ENCODE data around the gene EVC2.
"Not testable (repeated sequence)": the region's sequence is repeated elsewhere in the genome, so short reads cannot be mapped to it uniquely, and the experiment has no call there.

Gene EVC2

DNA sequence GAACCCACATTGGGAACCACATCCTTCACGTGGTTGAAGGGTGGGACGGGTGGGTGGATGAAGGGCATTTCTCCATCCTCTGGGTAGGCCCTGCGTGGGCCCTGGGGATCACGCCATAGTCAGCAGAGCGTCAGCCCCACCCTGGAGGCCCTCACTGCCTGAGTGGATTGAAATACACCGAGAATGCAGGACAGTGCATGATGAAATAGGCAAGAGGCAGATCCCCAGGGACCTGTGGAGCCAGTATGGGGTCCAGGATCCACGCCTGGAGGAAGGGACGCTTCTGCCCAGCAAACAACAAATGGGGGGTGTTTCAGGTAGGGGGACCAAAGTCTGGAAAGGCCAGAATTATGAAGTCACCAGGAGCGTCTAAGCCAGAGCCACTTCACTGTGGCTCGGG, 22.1 kb upstream of the EVC2 start:
- H3K27ac ChIP-seq (replicated peaks) = no peak overlapping the region
- no peak for TF ChIP-seq POLR2AphosphoS5 (IDR thresholded peaks at IDR 0.05; ENCODE audit: low read depth)
- TF ChIP-seq GABPA (IDR thresholded peaks at IDR 0.05; ENCODE audit: low read depth) = no peak
- no peak for TF ChIP-seq REST (IDR thresholded peaks at IDR 0.05; ENCODE audit: insufficient replicate concordance, low read depth)
- no peak for TF ChIP-seq SPI1 (IDR thresholded peaks at IDR 0.05; ENCODE audit: borderline replicate concordance, low read depth)
- TF ChIP-seq, protein P1, sequence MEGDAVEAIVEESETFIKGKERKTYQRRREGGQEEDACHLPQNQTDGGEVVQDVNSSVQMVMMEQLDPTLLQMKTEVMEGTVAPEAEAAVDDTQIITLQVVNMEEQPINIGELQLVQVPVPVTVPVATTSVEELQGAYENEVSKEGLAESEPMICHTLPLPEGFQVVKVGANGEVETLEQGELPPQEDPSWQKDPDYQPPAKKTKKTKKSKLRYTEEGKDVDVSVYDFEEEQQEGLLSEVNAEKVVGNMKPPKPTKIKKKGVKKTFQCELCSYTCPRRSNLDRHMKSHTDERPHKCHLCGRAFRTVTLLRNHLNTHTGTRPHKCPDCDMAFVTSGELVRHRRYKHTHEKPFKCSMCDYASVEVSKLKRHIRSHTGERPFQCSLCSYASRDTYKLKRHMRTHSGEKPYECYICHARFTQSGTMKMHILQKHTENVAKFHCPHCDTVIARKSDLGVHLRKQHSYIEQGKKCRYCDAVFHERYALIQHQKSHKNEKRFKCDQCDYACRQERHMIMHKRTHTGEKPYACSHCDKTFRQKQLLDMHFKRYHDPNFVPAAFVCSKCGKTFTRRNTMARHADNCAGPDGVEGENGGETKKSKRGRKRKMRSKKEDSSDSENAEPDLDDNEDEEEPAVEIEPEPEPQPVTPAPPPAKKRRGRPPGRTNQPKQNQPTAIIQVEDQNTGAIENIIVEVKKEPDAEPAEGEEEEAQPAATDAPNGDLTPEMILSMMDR (IDR thresholded peaks at IDR 0.05; ENCODE audit: insufficient read depth, low read length) = no peak
- no peak for DNase-seq (ENCODE audit: low read depth in 1 of 2, low spot score in 1 of 2)
- no peaks in the 10 kb centered on the region for H3K27me3 ChIP-seq (ENCODE audit: insufficient read depth, poor library complexity, severe bottlenecking)
- no peak overlapping the region for H3K4me3 ChIP-seq (replicated peaks; ENCODE audit: insufficient read depth, low read length)

- DNase-seq (ENCODE audit: low read depth in 1 of 2, low spot score in 1 of 2); H3K4me3 ChIP-seq (replicated peaks; ENCODE audit: insufficient read depth, low read length); H3K27me3 ChIP-seq (ENCODE audit: insufficient read depth, poor library complexity, severe bottlenecking); H3K27ac ChIP-seq (replicated peaks): not testable (repeated sequence)
These were observed 20.1 kb upstream of the EVC2 start for GRCh38 chr4:5728412-5728811.

DNA sequence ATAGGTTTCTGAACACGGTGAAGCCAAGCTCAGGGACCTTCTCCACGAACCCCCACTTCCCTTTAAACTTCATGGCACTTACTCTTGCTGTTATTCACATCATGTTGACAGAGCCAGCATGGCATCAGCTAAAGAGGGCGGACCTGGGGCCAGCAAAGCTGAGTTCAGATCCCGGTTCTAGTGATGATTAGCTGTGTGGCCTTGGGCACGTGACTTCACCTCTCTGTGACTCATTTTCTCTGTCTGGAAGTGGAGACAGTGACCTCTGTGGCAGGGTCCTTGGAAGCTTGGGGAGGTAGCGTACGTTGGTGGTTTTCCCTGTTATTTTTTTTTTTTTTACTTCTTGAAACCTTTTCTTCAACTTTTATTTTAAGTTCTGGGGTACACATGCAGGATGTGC, 16.0 kb upstream of the EVC2 start:
- H3K27ac ChIP-seq (replicated peaks) = no peak overlapping the region
- no peak for DNase-seq (ENCODE audit: low read depth in 1 of 2, low spot score in 1 of 2)
- no peak for TF ChIP-seq REST (IDR thresholded peaks at IDR 0.05; ENCODE audit: insufficient replicate concordance, low read depth)
- no peak for TF ChIP-seq GABPA (IDR thresholded peaks at IDR 0.05; ENCODE audit: low read depth)
- no peak for TF ChIP-seq SPI1 (IDR thresholded peaks at IDR 0.05; ENCODE audit: borderline replicate concordance, low read depth)
- TF ChIP-seq, protein P1 (IDR thresholded peaks at IDR 0.05; ENCODE audit: insufficient read depth, low read length) = no peak
- no peak for TF ChIP-seq POLR2AphosphoS5 (IDR thresholded peaks at IDR 0.05; ENCODE audit: low read depth)

DNA sequence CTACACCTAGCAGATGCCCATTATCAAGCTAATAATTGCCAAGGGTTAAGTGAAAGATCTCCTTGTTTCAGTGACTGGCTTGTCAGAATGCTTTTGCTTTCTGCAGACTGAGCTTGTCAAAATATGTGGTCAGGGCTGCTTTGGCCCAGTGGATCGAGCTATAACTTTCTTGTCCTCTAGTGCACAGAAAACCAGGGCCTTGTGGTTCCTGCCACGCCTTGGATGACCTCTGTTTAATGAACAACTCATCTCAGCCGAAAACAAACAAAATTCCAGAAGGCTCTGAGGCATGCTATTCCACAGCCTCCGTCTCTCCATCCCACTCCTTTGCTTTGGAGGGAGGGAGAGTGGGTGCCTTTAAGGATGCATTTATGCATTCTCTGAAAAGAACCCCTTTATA, 14.0 kb upstream of the EVC2 start:
- Histone ChIP-seq H3K27ac (replicated peaks) (no peak overlapping the region), H3K27me3 (ENCODE audit: insufficient read depth, poor library complexity, severe bottlenecking) (no peaks in the 10 kb centered on the region), H3K4me3 (replicated peaks; ENCODE audit: insufficient read depth, low read length) (no peak overlapping the region)
- no peak for DNase-seq (ENCODE audit: low read depth in 1 of 2, low spot score in 1 of 2)
- TF ChIP-seq, protein P1 (IDR thresholded peaks at IDR 0.05; ENCODE audit: insufficient read depth, low read length) = no peak
- TF ChIP-seq GABPA (IDR thresholded peaks at IDR 0.05; ENCODE audit: low read depth) = no peak
- TF ChIP-seq POLR2AphosphoS5 (IDR thresholded peaks at IDR 0.05; ENCODE audit: low read depth) = no peak
- no peak for TF ChIP-seq REST (IDR thresholded peaks at IDR 0.05; ENCODE audit: insufficient replicate concordance, low read depth)
- TF ChIP-seq SPI1 (IDR thresholded peaks at IDR 0.05; ENCODE audit: borderline replicate concordance, low read depth) = no peak

More for the DNA sequence above, 16.0 kb upstream of the EVC2 start:
- no peaks in the 10 kb centered on the region for H3K27me3 ChIP-seq (ENCODE audit: insufficient read depth, poor library complexity, severe bottlenecking)
- H3K4me3 ChIP-seq (replicated peaks; ENCODE audit: insufficient read depth, low read length) = no peak overlapping the region

Data from HL-60 (cell line).